HG03469 (cell line): ENCODE results near the gene DSCAM.

Experiments used
- ATAC-seq: cut with Tn5 transposase; IDR thresholded peaks from one replicate; pipeline ENCODE4 v1.9.1; 2021; ENCODE audit warnings: mild to moderate bottlenecking, moderate library complexity, moderate number of reproducible peaks; ENCODE audit not compliant: unreplicated experiment

Gene DSCAM

DNA sequence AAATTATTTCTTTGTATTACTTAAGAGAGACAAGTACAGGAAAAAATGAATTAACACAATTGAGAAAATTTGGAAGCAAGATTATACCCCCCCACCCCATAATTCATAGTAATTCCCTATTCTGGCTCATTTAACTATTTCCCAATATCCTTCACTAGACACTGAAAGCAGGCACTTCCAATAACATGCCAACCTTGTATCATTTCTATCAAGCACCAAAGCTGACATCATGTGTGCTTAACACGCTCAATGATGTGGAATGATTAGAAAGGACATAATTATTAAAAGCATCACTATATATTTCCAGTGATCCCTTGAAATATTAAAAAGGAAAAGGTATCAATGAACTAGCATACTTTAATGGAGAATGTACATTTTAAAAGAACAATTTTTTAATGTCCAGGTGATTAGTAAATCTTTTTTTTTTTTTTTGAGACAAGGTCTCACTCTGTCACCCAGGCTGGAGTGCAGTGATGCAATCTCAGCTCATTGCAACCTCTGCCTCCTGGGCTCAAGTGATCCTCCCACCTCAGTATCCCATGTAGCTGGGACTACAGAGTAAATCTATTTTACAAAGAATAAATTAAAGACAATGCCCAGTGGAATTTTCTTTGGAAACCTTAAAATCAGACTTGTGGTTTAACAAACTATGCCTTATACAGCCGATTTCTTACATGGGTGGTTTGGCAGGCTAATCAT lies 443.9 kb downstream of the DSCAM start:
- ATAC-seq: no peak

DNA sequence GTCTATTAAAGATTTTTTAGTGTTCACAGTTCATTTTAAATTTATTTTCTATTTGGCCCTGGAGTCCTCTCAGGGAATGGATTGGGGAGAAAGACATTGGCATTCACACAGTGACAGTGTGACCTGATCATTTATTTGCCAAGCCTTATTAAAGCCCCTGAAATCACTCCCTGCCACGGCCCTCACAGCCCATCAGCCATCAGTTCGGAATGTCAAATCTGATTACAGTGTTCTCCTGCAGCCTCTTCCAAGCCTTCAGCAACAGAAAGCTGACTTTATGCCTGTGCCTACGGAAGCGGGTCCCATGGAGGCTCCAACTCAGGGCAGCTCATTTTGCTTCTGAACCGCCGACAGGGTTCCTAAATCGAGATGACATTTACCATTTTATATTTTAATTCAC lies 451.2 kb downstream of the DSCAM start:
- ATAC-seq: no peak

DNA sequence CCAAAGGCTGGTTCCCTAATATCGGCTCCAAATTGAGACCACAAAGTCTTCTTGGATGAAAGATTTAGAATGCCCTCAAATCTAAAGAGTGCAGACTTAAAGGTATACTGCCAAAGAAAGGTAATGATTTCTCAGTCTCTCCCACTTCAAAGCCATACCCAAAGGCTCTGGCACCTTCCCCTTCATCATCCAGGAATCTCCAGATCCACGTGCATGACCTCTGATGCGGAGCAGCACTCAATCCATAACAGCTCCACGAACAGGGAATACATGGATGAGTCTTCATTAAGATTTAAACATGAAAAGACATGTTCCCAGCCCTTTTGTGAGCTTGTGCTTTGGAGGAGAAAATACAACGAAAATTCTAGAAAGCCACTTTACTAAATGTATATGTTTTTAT lies 453.9 kb downstream of the DSCAM start:
- no peak for ATAC-seq

DNA sequence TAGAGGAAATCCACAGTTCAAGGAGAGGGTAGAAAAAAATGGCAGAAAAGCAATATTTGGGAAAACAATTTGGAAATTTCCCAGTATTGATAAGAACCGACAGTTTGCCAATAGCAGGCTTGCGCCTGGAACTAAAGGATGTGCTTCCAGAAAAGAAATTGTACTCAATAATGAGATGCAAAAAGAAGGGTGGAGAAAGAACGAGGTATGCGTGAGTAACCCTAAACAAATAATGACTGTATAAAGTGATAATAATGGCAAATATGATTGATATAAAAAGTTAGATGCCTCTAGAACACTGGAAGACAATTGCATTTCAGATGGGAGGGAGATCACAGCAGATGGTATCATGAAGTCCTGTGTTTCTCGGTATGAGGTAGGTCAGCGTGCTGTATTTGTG lies 458.9 kb downstream of the DSCAM start:
- ATAC-seq: no peak

DNA sequence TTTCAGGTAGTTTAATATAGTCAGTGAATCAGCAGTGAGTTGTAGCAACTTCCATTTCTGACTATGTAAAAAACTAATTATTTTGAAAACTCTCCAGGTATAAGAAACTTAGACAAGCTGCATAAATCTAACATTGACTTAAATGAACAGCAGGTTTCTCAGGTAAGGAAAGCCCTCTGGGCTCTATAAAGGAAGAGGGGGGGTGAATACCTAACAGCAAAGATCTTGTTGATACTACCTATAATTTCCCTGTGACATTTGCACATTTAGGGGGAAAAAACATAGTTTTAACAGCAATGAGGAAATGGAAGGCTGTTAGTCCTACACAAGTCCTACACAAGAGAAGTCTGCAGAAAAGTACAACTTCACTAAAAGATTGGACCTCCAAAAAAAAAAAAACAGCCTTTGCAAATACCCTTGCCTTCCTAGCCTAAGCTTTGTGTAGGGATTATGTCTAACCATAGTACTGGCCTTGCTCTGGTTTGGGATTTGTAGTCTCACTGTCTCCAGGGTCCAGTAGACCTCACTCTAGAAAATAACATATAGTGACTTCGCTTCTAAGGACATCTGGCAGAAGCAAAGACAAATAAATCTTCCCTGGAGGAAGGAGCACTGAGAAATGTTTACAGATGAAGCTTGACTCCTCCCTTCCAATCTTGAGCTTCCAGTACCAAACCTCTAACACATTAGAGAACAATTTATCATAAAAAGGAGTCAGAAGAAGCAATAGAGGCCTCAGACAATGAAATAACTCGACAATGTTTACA lies 459.8 kb downstream of the DSCAM start:
- no peak for ATAC-seq

DNA sequence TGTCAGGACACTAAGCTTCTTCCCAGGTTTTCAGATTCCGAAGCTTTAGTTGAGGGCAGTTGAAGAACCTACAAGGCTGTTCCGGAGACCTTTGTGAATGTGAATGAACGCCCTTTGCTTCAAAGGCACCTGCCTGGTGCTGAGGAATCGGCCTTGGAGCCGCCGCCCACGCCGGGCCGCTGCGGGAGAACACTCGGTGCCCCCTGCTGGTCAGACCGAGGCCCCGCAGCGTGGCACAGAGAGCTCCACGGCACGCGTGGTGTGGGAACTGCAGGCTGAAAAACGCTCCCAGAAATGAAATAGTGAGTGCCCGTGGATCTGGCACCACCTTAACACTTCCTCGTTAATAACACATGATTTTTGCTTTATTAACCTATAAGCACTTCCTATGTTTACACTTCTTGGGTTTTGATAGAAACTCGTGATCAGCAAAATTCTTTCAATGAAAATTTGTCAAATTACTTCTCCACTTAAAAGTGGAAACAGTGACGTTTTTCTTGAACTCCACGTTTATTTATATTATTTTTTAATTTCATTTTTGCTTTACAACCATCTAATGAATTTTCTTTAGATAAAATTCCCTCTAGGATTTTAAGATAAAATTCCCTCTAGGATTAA lies 460.6 kb downstream of the DSCAM start:
- ATAC-seq: no peak

DNA sequence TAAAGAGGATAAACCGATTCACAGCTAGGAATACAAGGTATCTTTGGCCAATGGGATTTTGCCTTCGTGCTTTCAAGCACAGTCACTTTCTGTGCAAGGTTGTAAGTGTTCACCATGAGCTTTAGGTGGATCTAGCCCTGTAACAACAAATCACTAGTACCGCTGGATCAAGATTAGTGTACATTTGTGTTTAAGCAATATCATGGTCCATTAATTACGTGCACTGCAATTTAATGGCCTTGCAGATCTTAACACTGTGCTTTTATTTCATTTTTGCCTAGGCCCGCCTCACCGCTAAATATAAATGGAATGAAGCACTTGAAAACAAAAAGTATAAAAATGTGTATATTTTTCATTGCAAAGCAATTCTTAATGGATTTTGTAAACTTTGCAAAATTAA lies 461.1 kb downstream of the DSCAM start:
- ATAC-seq: no peak

DNA sequence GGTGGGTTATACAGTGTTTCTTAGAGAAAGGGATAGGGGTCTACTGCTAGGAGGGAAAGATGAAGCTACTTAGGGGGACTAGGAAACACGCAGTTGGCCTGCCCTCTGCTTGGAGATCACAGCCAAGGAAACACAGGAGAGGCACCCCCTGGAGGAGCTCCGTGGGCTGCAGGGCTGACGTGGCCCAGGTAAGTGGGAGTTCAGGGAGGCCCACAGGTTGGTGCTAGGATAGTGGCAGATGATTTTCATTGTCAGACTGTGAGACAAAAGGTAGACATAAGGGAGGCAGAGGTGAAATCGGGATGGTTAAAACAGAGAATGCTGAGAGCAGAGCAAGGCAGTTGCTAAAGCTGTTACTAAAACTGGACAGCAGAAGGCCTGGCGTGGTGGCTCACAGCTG lies 463.0 kb downstream of the DSCAM start:
- ATAC-seq: no peak

DNA sequence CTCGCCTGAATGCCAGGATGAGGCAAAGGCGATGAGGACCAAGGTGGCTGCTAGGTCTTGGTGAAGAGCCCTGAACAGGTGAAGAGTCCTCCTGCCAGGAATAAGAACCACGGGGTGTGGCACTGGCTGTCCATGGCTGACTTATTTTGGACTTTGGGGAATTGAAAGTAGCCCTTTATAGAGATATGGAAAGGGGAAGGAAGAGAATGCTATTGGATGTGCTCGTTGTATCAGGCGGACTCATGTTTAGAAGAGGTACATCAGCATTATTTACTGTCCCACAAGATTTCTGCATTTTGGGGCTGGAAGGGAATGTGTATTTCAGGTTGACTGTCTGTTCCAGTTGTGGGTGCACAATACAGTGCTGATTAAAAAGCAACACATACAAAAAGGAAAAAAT lies 465.8 kb downstream of the DSCAM start:
- no peak for ATAC-seq

DNA sequence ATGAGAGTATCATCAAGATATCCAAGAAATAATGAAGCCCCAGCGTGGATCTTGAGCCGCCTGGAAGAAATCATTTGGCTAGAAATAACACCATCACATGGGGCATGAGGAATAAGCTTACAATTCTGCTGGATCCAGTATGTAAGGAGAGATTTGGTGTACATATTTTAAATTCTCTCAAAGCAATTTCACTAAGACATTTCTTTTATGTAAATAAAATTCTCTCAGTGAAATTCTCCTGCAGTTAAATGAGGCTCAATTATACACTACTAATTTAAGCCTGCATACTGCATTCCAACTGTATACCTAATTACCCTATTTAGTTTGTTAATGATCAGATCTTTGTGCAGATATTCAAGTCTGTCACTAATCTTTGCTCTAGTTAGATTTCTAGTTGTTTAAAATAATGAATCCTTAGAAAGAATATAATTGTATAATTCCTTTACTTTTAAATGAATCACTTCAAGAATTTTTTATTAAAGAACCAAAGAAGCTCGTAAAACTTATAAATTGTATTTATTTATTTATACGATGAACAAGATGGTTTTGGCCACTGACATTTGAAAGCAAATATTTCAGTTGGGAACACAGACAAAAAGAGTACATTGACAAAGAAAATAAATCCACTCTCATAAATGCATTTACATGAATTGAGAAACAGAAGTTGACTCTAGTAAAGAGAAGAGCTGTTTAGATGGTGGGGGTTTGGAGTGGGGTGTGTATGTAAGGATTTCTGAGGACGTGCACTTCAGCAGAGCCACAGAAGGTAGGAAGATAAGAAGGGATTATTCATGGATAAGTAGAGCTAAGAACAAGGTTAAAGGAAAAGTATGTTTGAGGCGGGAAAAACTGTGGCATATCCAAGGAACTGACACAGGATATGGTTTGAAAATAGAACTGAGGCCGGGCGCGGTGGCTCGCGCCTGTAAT lies 466.8 kb downstream of the DSCAM start:
- ATAC-seq: no peak

DNA sequence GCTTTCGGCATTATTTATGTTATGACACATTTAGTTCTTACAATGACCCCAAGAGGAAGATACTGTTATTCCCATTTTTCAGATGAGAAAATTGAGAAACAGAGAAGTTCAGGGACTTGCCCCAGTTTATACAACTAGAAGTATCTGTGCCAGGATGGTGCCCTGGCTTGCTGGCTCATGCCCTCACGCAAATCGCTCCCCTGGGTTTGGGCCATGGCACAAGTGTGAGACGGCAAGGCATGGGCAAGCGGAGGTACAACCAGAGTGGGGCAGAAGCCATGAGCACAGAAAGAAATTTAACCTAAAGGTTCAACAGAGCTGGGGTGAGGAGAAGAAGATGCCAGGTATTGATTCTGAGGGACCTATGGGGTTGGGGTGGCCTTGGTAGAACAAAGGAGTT lies 469.8 kb downstream of the DSCAM start:
- no peak for ATAC-seq

DNA sequence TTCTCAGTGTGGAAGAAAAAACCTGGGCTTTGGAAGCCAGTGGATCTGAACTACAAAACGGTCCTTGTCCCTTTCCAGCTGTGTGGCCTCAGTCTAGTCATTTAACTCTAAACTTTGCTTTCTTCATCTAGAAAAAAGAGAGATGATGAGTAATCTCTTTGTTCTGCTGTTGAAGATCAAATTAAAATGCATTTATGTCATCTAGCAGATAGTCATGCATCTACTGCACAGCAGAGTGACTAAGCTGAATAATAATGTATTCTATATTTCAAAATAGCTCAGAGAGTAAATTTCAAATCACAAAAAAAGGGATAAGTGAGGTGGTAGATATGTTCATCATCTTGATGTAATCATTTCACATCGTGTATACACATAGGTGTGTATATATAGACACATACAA lies 473.2 kb downstream of the DSCAM start:
- ATAC-seq: no peak

DNA sequence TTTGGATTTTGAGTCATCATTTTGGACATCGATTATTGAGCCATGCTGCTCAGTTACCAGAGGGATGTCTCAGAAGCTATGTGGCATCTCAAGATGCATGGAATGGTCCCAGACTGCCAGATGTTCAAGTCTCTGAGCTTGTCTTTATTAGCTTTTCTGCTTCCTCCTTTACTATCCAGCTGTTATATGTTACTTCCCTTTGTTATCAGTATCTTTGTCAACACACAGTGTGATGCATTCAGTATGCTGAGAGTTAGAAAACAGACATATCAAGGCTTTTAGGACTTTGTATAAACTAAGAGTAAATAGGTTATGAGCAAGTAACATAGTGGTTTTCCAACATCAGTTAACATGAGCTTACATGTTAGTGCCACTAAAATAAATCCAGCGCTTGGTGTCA lies 474.5 kb downstream of the DSCAM start:
- ATAC-seq: no peak

DNA sequence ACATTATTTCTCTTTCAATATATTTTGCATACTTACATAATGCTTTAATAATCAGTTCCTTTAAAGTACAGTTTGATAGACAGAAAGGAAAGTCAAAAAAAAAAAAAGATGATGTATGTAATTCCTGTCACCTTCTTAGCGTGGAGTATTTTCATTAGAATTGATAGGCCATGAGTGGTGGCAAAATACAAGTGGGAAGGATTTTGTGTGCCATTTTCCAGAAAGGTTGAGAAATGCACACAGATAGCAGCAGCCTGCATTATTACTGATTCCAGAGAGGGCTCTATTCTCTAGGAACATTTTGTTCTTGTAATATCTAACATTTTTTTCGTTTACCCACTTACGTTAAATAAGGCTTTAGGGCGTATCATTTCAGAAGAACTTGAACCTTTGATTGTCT lies 475.6 kb downstream of the DSCAM start:
- no peak for ATAC-seq

DNA sequence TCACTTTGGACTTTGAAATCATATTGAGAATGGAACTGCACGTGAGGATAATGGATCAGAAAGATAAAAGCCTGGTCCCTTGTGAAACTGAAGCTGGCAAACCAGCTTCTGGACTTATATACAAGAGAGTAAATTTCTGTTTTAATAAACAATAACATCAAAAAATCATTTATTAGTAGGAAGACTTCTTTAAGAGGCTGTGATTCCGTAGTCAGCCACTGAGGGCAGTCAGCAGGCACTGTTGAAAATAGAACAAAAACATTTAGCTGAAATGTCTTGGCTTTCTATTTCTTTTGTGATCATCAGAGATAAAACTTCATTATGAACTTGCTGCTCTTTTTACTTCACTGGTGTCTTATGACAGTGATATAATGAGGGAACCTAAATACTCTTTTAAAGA lies 490.3 kb downstream of the DSCAM start:
- ATAC-seq: no peak

DNA sequence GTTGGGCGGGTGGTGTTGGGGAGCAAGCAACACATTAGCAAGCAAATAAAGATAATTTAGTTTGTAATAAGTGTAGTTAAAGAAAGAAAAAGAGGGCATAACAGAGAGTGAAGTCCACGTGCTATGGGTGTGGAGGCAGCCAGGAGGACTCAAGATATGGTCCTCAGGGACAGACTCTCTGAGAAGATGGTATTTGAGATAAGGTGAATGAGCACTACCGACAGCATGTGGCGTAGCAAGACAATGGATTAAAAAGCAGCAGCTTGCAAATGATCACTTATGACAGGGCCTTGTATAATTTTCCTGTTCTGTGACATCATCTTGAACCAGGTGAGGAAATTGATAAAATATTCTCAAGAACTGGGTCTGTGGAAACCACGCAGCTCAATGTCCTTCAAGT lies 491.9 kb downstream of the DSCAM start:
- ATAC-seq: no peak

DNA sequence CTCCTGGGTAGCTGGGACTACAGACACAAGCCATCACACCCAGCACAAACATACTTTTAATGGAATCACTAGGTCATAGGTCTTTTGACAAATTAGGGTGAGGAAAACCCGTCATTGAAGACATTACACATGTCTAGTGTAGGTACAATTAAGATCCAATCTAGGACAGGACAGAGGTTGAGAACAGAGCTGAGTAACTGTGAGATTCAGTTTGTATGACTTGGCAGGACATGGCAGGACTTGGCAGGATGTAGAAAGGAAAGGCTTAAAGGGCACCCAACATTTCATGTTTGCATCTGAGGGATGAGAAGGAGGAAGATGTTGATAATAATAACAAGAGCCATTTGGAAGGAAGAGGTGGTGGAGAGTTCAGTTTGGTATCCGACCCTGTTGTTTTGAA lies 496.0 kb downstream of the DSCAM start:
- no peak for ATAC-seq

DNA sequence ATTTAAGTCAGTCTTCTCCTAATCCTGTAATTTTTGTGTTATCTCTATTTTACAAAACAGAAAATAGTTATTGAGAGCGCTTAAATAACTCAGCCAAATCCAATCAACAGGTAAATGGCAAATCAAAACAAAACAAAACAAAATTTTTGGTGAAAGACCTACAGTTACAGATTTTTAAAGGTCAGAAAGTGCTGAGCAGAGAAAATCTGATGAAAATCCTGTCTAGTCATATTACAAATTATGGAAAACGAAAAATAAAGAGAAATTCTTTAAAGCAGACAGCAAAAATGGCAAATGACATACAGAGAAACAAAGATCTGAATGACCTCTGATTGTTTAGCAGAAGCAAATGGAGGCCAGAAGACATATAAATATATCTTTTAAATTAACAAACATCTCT lies 497.4 kb downstream of the DSCAM start:
- no peak for ATAC-seq

DNA sequence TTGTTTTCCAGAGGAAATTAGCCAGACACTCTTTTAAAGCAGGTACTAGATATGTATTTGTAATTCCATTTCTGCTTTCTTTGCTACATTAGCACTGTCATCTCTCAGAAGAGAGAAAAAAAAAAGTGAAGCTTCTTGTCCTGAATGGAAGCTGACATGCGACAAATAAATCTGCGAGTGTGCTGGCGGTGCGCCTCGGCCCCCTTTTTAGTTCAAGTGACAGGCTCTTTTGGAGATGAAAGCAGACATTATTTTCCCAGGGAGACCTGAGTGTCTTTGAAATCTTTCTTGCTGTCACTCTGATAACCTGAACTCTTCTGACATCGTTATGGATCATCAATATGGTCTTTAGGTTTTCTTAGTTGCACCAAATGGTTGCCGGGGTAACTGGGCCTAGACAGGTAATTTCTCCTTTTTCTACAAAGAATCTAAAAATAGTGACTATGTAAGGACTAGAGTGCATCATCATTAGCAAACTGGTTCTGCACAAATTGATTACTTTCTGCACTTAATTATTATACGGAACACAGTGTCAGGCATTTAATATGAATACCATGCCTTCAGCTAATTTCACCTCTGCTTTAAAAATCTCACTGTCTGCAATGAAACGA lies 501.1 kb downstream of the DSCAM start:
- ATAC-seq: no peak

DNA sequence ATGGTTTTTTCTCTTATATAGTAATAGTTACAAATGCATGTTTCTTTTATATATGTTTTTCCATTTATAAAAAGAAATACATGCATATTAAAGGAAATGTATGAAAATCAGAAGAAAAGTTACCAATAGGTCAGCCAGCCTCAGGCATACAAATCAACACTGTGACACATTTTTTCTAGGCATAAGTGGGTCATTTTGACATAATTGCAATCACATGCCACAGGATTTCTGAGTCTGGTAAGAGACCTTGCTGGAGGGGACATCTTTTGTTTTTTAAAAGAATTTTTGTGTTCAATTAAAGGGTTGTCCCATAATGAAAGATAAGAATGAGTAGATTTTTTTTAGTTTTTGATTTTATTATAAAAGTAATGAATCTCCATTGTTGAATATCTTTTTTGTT lies 506.6 kb downstream of the DSCAM start:
- no peak for ATAC-seq

DNA sequence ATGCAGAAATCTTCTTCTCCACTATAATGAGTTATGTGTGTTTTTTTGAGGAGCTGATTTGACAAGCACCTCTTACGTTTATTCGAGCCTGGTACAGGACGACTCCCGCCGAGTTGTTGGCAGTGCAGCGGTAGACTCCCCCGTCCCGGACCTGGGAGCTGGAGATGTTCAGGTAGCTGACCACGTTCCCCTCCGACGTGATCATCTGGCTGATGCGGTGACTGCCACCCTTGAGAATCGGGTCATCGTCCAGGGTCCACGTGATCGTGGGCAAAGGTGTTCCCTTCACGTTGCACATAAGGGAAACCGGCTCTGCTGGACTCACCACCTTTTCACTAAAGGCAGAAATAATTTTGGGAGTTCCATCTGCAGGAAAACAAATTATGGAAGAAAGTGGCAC lies 507.9 kb downstream of the DSCAM start:
- ATAC-seq: no peak
